WERI-Rb-1 (cell line): ENCODE results near the gene CPSF2.

Experiments
- DNase-seq: peaks from one replicate; pipeline ENCODE4 v3.0.0-alpha.2; 2020
- H3K27ac ChIP-seq: fragments of 250-450 bp; sonication (Bioruptor Pico); 2 replicates; pipeline ENCODE4 v1.5.1; 2020; ENCODE audit warnings: mild to moderate bottlenecking, moderate library complexity
- H3K27me3 ChIP-seq: fragments of 250-450 bp; sonication (Bioruptor Pico); 2 replicates; pipeline ENCODE4 v1.5.1; 2021; ENCODE audit warnings: mild to moderate bottlenecking, low read depth, moderate library complexity; ENCODE audit not compliant: insufficient read depth, severe bottlenecking
- H3K36me3 ChIP-seq: fragments of 250-450 bp; sonication (Bioruptor Pico); 2 replicates; pipeline ENCODE4 v1.5.1; 2020; ENCODE audit warnings: mild to moderate bottlenecking, moderate library complexity
- H3K4me3 ChIP-seq: 2 replicates; pipeline ENCODE4 v1.5.1; 2011; ENCODE audit warnings: low read depth, mild to moderate bottlenecking, control low read depth, low read length
- H3K9me3 ChIP-seq: fragments of 250-450 bp; sonication (Bioruptor Pico); 2 replicates; pipeline ENCODE4 v1.5.1; 2021; ENCODE audit warnings: mild to moderate bottlenecking, moderate library complexity; ENCODE audit not compliant: severe bottlenecking
- CTCF ChIP-seq: IDR thresholded peaks from 2 replicates; pipeline ENCODE4 v1.5.1; 2011; ENCODE audit warnings: low read depth, mild to moderate bottlenecking, control low read depth, inconsistent platforms, low read length

Gene CPSF2

GRCh38 chr14:92135269-92135668 is 13.5 kb downstream of the CPSF2 start:
- DNase-seq, result no peak

GRCh38 chr14:92143309-92143708 is 21.5 kb downstream of the CPSF2 start:
- Histone ChIP-seq H3K36me3 (peaks cover 94% of the 10 kb centered on the region), H3K27ac (no peak overlapping the region), H3K9me3 (no peaks in the 10 kb centered on the region), H3K4me3 (no peak overlapping the region), H3K27me3 (no peaks in the 10 kb centered on the region)
- TF ChIP-seq CTCF, result no peak
- DNase-seq, result no peak

More at GRCh38 chr14:92135269-92135668, 13.5 kb downstream of the CPSF2 start:
- Histone ChIP-seq H3K27me3 (no peaks in the 10 kb centered on the region), H3K36me3 (peaks cover 85% of the 10 kb centered on the region), H3K9me3 (no peaks in the 10 kb centered on the region), H3K4me3 (no peak overlapping the region), H3K27ac (no peak overlapping the region)
- no peak for TF ChIP-seq CTCF

- no peak overlapping the region for H3K27ac ChIP-seq
- no peaks in the 10 kb centered on the region for H3K27me3 ChIP-seq
- no peak overlapping the region for H3K4me3 ChIP-seq
- peaks cover 91% of the 10 kb centered on the region for H3K36me3 ChIP-seq
- no peaks in the 10 kb centered on the region for H3K9me3 ChIP-seq
- TF ChIP-seq CTCF, result no peak
- DNase-seq, result no peak
Measured at GRCh38 chr14:92143962-92144361, 22.2 kb downstream of the CPSF2 start.

- H3K27ac ChIP-seq, result no peak overlapping the region
- no peak for TF ChIP-seq CTCF
- H3K4me3 ChIP-seq, result no peak overlapping the region
- H3K27me3 ChIP-seq, result no peaks in the 10 kb centered on the region
- H3K36me3 ChIP-seq, result peaks cover 89% of the 10 kb centered on the region
- DNase-seq, result no peak
- H3K9me3 ChIP-seq, result no peaks in the 10 kb centered on the region
Measured at GRCh38 chr14:92144708-92145107, 22.9 kb downstream of the CPSF2 start.

GRCh38 chr14:92153581-92153980 is 31.8 kb downstream of the CPSF2 start:
- Histone ChIP-seq H3K36me3 (peaks cover 60% of the 10 kb centered on the region), H3K27ac (no peak overlapping the region), H3K9me3 (no peaks in the 10 kb centered on the region), H3K27me3 (no peaks in the 10 kb centered on the region), H3K4me3 (no peak overlapping the region)
- no peak for DNase-seq
- TF ChIP-seq CTCF, result no peak

- H3K4me3 ChIP-seq, result no peak overlapping the region
- H3K36me3 ChIP-seq, result peaks cover 59% of the 10 kb centered on the region
- no peak overlapping the region for H3K27ac ChIP-seq
- no peaks in the 10 kb centered on the region for H3K27me3 ChIP-seq
- TF ChIP-seq CTCF, result no peak
- no peak for DNase-seq
- no peaks in the 10 kb centered on the region for H3K9me3 ChIP-seq
Measured at GRCh38 chr14:92154283-92154942, 32.6 kb downstream of the CPSF2 start.
